Spinal cord (tissue), 10 donors: Measurements from ENCODE around the gene CCDC116. TPM values are rescaled to one million over a fixed set of nuclear protein-coding genes. Genes with fewer than 3 reads are reported as not detected.

Experiments used
- DNase-seq, 6 donors: peaks; one replicate each; pipeline versions ENCODE4 v3.0.0 to v3.0.0-alpha.2; 2013 to 2015; ENCODE audit warnings: low spot score in 6 of 6, low read depth in 4 of 6
- H3K27ac ChIP-seq: one replicate; pipeline ENCODE4 v1.5.1; 2013; ENCODE audit warnings: low read depth, low read length, control low read depth
- H3K27me3 ChIP-seq: one replicate; pipeline ENCODE4 v1.6.1; 2013; ENCODE audit warnings: low read length; ENCODE audit not compliant: control insufficient read depth, insufficient read depth
- H3K36me3 ChIP-seq: one replicate; pipeline ENCODE4 v1.6.1; 2013; ENCODE audit warnings: low read length; ENCODE audit not compliant: control insufficient read depth, insufficient read depth
- H3K4me1 ChIP-seq: one replicate; pipeline ENCODE4 v1.6.1; 2013; ENCODE audit warnings: low read length; ENCODE audit not compliant: control insufficient read depth, insufficient read depth
- H3K4me3 ChIP-seq: one replicate; pipeline ENCODE4 v1.5.1; 2013; ENCODE audit warnings: low read depth, low read length, control low read depth
- H3K9me3 ChIP-seq: one replicate; pipeline ENCODE4 v1.6.1; 2013; ENCODE audit warnings: low read length; ENCODE audit not compliant: control insufficient read depth, insufficient read depth
- WGBS: methylation state at CpG from one replicate; pipeline ENCODE4 v1.1.5; 2013; ENCODE audit warnings: missing lambda C conversion rate; ENCODE audit not compliant: insufficient coverage; 5-methylcytosine and 5-hydroxymethylcytosine counted together
- polyA plus RNA-seq, 2 donors: library from polyadenylated mRNA; unstranded; fragments of 120-200 nt; gene quantifications; one replicate each; pipeline ENCODE4 v1.2.1, GENCODE V29; 2013; ENCODE audit not compliant: insufficient read length in 2 of 2
- total RNA-seq, 2 donors: library from RNA; depleted of rRNA in 1 of 2; stranded (reverse); fragments of 120-200 nt in 1 of 2; fragments of >200 nt in 1 of 2; gene quantifications; one replicate each; pipeline versions ENCODE4 v1.2.3 to v1.2.4, GENCODE V29; 2013 to 2014
- donor health status: healthy.

The CCDC116 gene
- total and polyA plus RNA-seq, 4 donors: 0.20 to 1.1 (median 0.45) TPM

DNA sequence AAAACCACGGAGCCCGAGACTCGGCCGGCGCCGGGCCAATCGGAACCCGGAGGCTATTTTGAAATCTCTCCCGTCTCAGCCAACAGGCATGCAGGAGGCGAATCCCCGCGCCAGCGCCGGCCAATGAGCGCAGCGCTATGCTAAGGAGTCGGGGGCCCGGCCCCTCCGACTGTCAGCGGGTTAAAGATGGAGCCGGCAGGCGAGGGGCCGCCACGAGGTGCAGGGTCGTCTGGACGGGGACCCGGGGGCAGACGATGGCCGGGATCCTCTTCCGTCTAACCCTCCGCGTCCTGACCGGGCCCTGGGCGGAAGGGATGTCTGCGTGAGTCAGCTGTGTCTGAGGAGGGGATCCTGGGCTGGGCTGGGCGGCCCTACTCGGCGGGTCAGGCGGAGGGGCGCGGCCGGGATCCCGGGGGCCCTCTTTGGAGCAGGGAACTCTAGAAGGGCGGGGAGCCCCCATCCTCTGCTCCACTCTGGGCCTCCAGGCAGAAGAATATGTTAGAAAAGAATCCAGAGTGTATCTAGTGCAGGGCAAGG is 19.5 kb downstream of the CCDC116 start:
- H3K9me3 ChIP-seq: no peaks in the 10 kb centered on the region

DNA sequence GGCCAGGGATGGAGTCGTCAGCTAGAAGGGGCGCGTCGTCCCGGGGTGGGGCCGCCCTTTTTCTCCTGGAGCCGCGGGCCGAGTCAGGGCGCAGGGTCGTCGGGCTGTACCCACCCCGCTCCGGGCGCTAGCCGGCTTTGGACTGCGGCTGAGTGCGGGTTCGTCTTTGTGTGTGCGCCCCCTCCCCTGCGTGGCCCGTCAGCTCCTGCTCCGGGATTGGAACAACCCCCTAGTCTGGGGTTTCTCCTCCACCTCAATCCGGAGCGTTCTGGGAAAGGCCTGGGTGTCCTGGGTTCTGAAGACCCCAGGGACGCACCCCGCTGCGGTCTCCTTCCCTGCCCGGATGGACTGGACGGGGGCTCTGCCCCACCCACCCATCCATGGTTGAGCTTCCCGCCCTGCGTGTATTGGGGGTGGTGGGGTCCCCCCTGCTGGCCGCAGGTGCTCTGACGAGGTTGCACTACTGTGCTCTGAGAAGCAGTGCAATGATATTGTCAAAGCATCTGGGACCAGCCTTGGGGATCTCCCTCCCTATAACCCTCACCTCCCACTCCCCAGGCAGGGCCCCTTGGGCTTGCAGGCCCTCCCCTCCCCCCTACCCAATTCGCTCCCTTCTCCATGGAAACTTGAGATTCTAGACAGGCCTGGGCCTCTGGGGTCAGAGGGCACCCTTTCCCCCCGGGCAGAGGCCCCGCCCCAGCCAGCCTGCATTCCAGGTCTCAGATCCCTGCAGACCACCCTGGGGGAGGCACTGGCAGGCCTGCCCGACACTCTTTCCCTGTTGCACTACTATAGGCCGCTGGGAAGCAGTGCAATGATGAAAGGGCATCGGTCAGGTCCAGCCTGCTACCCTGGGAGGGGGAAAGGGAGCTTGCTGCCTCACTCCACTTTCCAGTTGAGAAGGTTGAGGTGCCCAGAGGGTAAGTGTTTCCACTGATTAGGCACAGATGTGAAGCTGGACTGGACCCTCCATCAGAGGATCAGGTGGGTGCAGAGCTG is 20.3 kb downstream of the CCDC116 start:
- WGBS: 3% methylated on average over 35 of the region's 40 CpGs
- H3K27ac ChIP-seq: peak overlapping the region; percentile 40
- peaks cover 25% of the 10 kb centered on the region for H3K36me3 ChIP-seq
- H3K4me1 ChIP-seq: peaks cover 28% of the 10 kb centered on the region
- H3K4me3 ChIP-seq: peak overlapping the region; percentile 79
- DNase-seq: no peak
- no peaks in the 10 kb centered on the region for H3K9me3 ChIP-seq
- peaks cover 2% of the 10 kb centered on the region for H3K27me3 ChIP-seq

More for the DNA sequence above, 19.5 kb downstream of the CCDC116 start:
- no peaks in the 10 kb centered on the region for H3K27me3 ChIP-seq
- DNase-seq: peak; percentile 75 to 97 (median 86)
- H3K27ac ChIP-seq: peak overlapping the region; percentile 40
- H3K4me3 ChIP-seq: peak overlapping the region; percentile 79
- under 1% methylated on average over 44 of the region's 44 CpGs for WGBS
- peaks cover 25% of the 10 kb centered on the region for H3K4me1 ChIP-seq
- H3K36me3 ChIP-seq: peaks cover 25% of the 10 kb centered on the region

DNA sequence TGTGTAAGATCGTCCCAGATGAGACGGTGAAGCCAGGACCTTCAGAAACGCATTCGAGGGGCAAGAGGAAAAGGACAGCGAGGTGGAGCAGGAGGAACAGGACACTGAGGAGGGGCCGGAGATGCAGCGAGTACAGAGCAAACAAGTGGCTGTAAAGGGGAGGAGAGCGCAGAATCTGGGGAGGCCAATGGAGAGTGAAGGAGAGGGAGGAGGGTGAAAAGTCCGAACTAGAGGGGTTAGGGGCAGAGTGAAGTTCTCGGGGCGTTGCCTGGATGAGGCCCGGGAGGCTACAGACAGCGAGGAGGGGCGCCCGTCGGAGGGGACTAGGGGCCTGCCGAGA is 24.4 kb downstream of the CCDC116 start:
- DNase-seq: no peak
- 17% methylated on average over 17 of the region's 17 CpGs for WGBS
- no peak overlapping the region for H3K4me3 ChIP-seq
- H3K9me3 ChIP-seq: no peaks in the 10 kb centered on the region
- H3K27ac ChIP-seq: no peak overlapping the region
- H3K4me1 ChIP-seq: peaks cover 23% of the 10 kb centered on the region
- peaks cover 14% of the 10 kb centered on the region for H3K36me3 ChIP-seq
- peaks cover 5% of the 10 kb centered on the region for H3K27me3 ChIP-seq

DNA sequence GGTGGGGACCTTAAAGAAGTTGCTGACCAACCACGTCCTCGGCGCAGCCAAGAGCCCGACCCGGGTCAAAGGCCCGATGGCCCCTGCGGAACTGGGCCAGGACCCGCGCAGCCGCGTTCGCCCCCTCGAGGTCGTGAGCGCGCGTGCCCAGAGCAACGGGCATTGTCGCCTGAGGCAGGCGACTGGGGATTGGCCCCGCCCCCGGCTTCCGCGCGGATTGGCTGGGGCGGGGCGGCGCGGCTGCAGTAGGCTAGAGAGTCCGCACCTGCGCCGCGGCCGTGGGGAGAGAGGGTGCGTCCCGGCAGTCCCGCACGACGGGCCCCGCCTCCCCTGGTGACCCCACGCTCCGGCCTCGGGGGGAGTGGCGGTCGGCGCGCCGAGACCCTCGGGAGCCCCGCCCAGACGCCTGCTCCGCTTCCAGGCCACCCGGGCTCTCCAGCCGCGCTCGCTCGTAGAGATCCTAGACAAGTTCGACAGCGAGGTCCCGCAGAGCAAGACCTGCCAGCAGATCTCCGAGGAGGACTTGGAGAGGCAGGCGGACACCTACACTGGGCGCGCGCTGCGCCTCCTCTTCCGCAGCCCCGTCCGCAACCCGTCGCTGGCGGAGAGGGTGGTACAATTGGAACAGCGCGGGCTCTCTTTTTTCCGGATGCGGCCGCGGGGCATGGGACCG is 24.9 kb downstream of the CCDC116 start:
- Histone ChIP-seq H3K4me3 (peak overlapping the region; percentile 36), H3K4me1 (peaks cover 19% of the 10 kb centered on the region), H3K9me3 (no peaks in the 10 kb centered on the region), H3K27me3 (peaks cover 5% of the 10 kb centered on the region), H3K27ac (no peak overlapping the region), H3K36me3 (peaks cover 14% of the 10 kb centered on the region)
- under 1% methylated on average over 78 of the region's 79 CpGs for WGBS
- DNase-seq: peak in 2 of 6 donors; percentile 84 to 88

DNA sequence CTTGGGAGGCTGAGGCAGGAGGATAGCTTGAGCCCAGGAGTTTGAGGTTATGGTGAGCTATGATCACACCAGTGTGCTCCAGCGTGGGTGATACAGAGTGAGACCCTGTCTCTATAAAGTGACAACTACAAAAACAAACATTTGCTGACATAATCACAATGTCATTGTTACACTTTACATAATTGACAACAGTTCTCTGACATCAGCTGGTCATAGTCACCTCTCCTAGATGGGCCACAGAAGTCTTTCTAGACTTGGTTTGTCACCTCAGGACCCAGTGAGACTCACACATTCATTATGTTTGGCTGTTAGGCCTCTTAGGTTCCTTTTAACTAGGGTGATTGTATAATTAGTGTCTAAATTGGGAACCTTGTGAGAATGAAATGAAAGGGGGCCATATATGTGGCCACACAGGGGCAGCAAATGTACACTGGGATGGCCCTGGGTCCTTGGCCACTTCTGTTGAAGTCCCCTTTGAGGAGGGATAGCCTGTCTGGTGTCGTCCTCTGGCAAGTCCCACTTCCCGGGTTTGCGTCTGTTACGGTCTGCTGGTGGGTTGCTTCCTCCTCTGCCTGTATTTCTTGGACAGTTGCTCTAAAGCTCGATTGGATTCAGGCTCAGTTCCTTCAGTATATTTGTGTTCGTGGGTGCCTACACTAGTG is 27.4 kb downstream of the CCDC116 start:
- H3K4me1 ChIP-seq: peaks cover 10% of the 10 kb centered on the region
- peaks cover 5% of the 10 kb centered on the region for H3K27me3 ChIP-seq
- H3K9me3 ChIP-seq: no peaks in the 10 kb centered on the region
- no peak overlapping the region for H3K27ac ChIP-seq
- 74% methylated on average over 6 of the region's 7 CpGs for WGBS
- no peak overlapping the region for H3K4me3 ChIP-seq
- H3K36me3 ChIP-seq: peaks cover 2% of the 10 kb centered on the region
- DNase-seq: no peak

DNA sequence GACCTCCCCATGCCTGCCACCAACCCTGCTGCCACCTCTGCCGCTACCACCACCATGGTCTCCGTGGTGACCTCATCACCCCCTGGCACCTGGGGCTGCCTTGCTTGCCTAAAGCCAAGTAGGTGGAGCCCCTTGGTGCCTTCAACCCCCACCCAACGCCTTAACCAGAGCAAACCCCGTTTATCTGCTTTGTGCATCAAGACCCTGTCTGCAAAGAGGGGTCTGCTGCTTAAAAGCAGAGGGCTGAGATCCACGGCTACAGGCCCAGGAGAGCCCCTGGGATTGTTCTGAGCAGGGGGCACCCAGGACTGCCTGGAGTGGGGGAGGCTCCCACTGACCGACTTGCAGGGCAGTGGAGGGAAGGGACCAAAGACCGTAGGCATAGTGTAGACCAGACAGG is 28.3 kb downstream of the CCDC116 start:
- 71% methylated on average over 5 of the region's 7 CpGs for WGBS
- Histone ChIP-seq H3K27ac (no peak overlapping the region), H3K4me1 (peaks cover 19% of the 10 kb centered on the region), H3K4me3 (no peak overlapping the region), H3K27me3 (peaks cover 5% of the 10 kb centered on the region), H3K36me3 (no peaks in the 10 kb centered on the region), H3K9me3 (no peaks in the 10 kb centered on the region)
- DNase-seq: no peak

DNA sequence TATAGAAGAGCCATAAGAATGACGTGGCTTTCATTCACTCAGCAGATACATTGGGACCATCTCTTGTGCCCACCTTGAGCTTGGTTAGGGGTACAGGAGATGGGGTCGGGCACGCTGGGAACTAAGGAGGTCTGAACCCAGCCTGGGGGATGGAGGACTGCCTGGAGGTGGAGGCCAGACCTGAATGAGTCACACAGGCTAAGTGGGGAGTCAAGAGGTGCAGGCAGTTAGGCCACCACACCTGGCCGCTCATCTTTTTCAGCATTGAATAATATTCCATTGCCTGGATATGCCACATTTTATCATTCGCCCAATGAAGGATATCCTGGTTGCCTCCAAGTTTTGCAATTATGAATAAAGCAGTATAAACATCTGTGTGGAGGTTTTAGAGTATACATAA is 29.4 kb downstream of the CCDC116 start:
- Histone ChIP-seq H3K4me1 (peaks cover 23% of the 10 kb centered on the region), H3K27me3 (peaks cover 5% of the 10 kb centered on the region), H3K9me3 (no peaks in the 10 kb centered on the region), H3K27ac (no peak overlapping the region), H3K36me3 (no peaks in the 10 kb centered on the region), H3K4me3 (no peak overlapping the region)
- DNase-seq: no peak
- 93% methylated on average over 4 of the region's 5 CpGs for WGBS

DNA sequence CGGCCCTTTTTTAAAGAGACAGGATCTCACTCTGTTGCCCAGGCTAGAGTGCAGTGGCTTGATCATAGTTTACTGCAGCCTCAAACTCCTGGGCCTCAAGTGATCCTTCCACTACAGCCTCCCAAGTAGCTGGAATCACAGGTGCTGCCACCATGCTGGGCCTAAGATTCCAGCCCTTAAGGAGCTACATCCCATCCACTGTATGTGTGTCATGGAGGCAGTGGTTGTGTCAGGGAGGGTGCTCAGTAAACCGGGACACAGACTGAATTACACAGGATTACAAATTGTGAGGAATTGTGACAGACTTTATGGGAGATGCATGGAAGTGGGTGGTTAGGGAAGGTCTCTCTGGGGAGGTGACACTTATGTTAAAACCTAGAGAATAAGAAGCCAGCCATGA is 31.2 kb downstream of the CCDC116 start:
- Histone ChIP-seq H3K4me3 (no peak overlapping the region), H3K4me1 (peaks cover 17% of the 10 kb centered on the region), H3K27ac (no peak overlapping the region), H3K36me3 (peaks cover 2% of the 10 kb centered on the region), H3K27me3 (no peaks in the 10 kb centered on the region), H3K9me3 (no peaks in the 10 kb centered on the region)
- WGBS: 79% methylated on average over 2 of the region's 2 CpGs
- no peak for DNase-seq

DNA sequence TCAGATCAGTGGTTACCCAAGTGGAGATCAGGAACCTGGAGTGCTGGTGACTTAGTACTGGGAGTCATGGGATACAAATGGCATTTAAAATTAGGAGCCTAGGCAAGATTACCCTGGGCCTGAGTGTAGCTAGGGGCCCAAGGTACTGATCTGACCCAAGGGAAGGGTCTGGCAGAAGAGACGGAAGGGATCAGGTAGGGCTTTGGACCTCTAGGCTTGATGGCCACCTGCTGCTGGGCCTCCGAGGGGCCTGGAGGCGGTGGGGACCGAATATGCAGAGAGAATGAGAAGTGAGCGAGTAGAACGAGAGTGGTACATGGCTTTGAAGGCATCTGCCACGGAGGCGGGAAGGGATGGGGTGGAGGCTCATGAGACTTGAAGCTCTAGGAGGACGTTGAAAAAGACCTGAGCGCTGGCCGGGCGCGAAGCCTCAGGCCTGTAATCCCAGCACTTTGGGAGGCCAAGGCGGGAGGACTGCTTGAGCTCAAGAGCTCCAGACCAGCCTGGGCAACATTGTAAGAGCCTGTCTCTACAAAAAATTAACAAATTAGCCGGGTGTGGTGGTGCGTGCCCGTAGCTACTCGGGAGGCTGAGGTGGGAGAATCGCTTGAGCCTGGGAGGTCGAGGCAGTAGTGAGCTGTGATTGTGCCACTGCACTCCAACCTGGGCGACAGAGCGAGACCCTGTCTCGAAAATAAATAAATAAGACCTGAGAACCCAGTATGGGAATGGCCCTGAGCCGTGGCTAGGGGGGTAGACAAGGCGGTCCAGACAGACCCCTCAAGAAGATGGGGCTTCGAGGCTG is 32.7 kb downstream of the CCDC116 start:
- Histone ChIP-seq H3K27me3 (no peaks in the 10 kb centered on the region), H3K27ac (peak overlapping the region; percentile 93), H3K4me3 (peak overlapping the region; percentile 90), H3K4me1 (peaks cover 17% of the 10 kb centered on the region), H3K36me3 (peaks cover 10% of the 10 kb centered on the region), H3K9me3 (no peaks in the 10 kb centered on the region)
- WGBS: 71% methylated on average over 26 of the region's 26 CpGs
- no peak for DNase-seq
